Activated CD8-positive, alpha-beta memory T cell treated with anti-CD3 and anti-CD28 coated beads for 4 hours (primary cell): ENCODE measurements around the gene SLC26A2.
A peak's percentile ranks its signal among the peaks of the same experiment; 100 is the strongest.
"Not testable (repeated sequence)": the region's sequence is repeated elsewhere in the genome, so short reads cannot be mapped to it uniquely, and the experiment has no call there.

Source experiments
- DNase-seq, 2 donors: peaks; one replicate each; pipeline ENCODE4 v3.0.0-alpha.2; 2020; ENCODE audit warnings: low read depth in 2 of 2

SLC26A2 gene

GRCh38 chr5:150001660-150002486 is 41.3 kb downstream of the SLC26A2 start:
- DNase-seq = peak; percentile 18 to 36

- DNase-seq = no peak
Observed at GRCh38 chr5:150006318-150006717, 45.8 kb downstream of the SLC26A2 start.

GRCh38 chr5:150007050-150007449 is 46.5 kb downstream of the SLC26A2 start:
- DNase-seq = no peak

GRCh38 chr5:150009671-150010387 is 49.3 kb downstream of the SLC26A2 start:
- no peak for DNase-seq

- DNase-seq = no peak
Observed at GRCh38 chr5:150013931-150014330, 53.4 kb downstream of the SLC26A2 start.

- DNase-seq = no peak
Observed at GRCh38 chr5:150014456-150014855, 53.9 kb downstream of the SLC26A2 start.

- DNase-seq = no peak
Observed at GRCh38 chr5:150015415-150015814, 54.9 kb downstream of the SLC26A2 start.

GRCh38 chr5:150016537-150016936 is 56.0 kb downstream of the SLC26A2 start:
- no peak for DNase-seq

GRCh38 chr5:150017226-150018005 is 56.9 kb downstream of the SLC26A2 start:
- no peak for DNase-seq

GRCh38 chr5:150020249-150020648 is 59.7 kb downstream of the SLC26A2 start:
- DNase-seq = no peak

- no peak for DNase-seq
Observed at GRCh38 chr5:150021491-150022157, 61.1 kb downstream of the SLC26A2 start.

GRCh38 chr5:150022158-150022531 is 61.6 kb downstream of the SLC26A2 start:
- no peak for DNase-seq

GRCh38 chr5:150022681-150023080 is 62.1 kb downstream of the SLC26A2 start:
- DNase-seq = no peak

- no peak for DNase-seq
Observed at GRCh38 chr5:150023136-150023535, 62.6 kb downstream of the SLC26A2 start.

GRCh38 chr5:150024346-150024984 is 63.9 kb downstream of the SLC26A2 start:
- no peak for DNase-seq

GRCh38 chr5:150026682-150027172 is 66.2 kb downstream of the SLC26A2 start:
- DNase-seq = no peak

- DNase-seq = not testable (repeated sequence)
Observed at GRCh38 chr5:150028047-150028446, 67.5 kb downstream of the SLC26A2 start.

- DNase-seq = no peak
Observed at GRCh38 chr5:150033334-150033733, 72.8 kb downstream of the SLC26A2 start.

GRCh38 chr5:150034662-150035061 is 74.1 kb downstream of the SLC26A2 start:
- no peak for DNase-seq

- DNase-seq = no peak
Observed at GRCh38 chr5:150035139-150035895, 74.8 kb downstream of the SLC26A2 start.
